Measurements from ENCODE around the gene CLEC4F.

The CLEC4F gene, protein sequence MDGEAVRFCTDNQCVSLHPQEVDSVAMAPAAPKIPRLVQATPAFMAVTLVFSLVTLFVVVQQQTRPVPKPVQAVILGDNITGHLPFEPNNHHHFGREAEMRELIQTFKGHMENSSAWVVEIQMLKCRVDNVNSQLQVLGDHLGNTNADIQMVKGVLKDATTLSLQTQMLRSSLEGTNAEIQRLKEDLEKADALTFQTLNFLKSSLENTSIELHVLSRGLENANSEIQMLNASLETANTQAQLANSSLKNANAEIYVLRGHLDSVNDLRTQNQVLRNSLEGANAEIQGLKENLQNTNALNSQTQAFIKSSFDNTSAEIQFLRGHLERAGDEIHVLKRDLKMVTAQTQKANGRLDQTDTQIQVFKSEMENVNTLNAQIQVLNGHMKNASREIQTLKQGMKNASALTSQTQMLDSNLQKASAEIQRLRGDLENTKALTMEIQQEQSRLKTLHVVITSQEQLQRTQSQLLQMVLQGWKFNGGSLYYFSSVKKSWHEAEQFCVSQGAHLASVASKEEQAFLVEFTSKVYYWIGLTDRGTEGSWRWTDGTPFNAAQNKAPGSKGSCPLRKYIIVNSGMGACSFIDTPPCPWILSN

DNA sequence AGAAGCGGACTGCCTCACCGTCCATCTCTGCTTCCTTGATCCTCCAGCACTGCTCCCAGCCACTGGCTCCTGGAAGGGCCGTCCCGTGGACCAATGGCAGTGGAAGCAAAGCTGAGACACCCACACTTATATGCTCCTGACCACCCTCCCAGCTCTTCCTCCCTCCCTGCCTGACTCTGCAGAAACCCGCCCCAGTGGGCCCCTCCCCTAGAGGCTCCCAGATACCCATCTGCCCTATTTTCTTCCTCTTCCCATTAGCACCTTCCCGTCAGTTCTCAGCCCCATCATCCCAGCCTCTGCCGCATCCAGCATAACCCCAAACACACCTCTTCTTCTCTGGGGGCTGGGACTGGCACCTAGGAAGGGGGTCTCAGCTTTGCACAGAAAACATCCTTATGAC lies at the start of gene CLEC4F:
TSS of gene CLEC4F (minus strand) at position 101 of the 400 bp plus-strand sequence. CDS start at position 25, 76 bp downstream.
- DNase-seq (ENCODE audit: low read depth) = no peak

DNA sequence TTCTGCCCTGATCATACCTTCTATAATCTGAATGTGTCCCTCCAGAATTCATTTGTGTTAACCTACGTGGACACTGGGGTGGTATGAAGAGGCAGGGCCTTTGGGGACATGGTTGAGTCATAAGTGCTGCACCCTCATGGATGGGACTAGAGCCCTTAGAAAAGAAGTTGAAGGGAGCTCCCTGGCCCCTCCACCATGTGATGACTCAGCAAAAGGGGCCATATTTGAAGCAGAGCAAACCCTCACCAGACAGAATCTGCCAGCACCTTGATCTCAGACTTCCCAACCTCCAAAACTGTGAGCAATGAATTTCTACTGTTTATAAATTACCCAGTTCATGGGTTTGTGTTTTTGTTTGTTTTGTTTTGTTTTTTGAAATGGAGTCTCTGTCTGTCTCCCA lies 48.6 kb upstream of the CLEC4F start:
- DNase-seq (ENCODE audit: low read depth) = no peak

GRCh38 chr2:70861777-70862625 lies 41.6 kb upstream of the CLEC4F start:
- DNase-seq (ENCODE audit: low read depth) = peak; percentile 42

- no peak for DNase-seq (ENCODE audit: low read depth)
These were observed 35.3 kb upstream of the CLEC4F start for GRCh38 chr2:70855667-70856066.

- no peak for DNase-seq (ENCODE audit: low read depth)
These were observed 34.0 kb upstream of the CLEC4F start for GRCh38 chr2:70854411-70854810.

GRCh38 chr2:70852824-70853223 lies 32.4 kb upstream of the CLEC4F start:
- DNase-seq (ENCODE audit: low read depth) = no peak

DNA sequence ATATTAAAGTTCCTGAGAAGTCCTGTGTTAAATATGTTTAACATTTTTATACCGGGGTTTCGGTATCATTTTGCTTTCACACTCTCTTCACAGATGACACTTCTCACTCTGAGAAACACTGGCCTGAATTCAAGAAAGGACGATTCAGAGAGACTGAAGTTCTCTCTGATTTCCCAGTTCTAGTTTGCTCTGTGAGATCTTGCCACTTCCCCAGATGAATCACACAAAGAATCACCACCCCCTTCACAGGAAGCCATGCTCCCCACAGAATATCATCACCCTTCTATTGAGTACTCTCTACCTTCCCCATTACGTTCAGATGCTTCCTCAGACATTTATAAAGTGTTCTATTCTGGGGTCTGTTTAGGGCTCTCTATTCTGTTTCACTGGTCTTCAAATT lies 31.3 kb upstream of the CLEC4F start:
- DNase-seq (ENCODE audit: low read depth) = no peak

DNA sequence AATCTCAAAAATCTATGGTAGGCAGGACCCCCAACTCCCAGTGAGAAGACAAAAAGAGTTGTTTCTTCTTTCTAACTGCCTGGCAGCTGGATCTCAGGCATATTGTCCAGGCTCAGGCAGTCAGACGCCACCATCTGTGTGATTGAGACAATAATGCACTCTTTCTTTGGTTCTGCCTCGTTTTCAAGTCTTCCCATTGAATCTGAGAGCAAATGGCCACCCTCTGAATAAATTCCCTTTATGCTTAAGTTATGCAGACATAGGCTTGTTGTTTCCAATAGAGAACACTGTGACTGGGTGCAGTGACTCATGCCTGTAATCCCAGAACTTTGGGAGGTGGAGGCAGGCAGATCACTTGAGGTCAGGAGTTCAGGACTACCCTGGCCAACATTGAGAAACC lies 30.5 kb upstream of the CLEC4F start:
- no peak for DNase-seq (ENCODE audit: low read depth)

DNA sequence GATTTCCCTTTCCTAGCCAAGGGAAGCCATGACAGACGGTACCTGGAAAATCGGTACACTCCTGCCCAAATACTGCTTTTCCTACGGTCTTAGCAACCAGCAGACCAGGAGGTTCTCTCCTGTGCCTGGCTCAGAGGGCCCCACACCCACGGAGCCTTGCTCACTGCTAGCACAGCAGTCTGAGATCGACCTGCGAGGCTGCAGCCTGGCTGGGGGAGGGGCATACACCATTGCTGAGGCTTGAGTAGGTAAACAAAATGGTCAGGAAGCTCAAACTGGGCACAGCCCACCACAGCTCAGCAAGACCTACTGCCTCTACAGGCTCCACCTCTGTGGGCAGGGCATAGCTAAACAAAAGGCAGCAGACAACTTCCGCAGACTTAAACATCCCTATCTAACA lies 22.0 kb upstream of the CLEC4F start:
- no peak for DNase-seq (ENCODE audit: low read depth)

DNA sequence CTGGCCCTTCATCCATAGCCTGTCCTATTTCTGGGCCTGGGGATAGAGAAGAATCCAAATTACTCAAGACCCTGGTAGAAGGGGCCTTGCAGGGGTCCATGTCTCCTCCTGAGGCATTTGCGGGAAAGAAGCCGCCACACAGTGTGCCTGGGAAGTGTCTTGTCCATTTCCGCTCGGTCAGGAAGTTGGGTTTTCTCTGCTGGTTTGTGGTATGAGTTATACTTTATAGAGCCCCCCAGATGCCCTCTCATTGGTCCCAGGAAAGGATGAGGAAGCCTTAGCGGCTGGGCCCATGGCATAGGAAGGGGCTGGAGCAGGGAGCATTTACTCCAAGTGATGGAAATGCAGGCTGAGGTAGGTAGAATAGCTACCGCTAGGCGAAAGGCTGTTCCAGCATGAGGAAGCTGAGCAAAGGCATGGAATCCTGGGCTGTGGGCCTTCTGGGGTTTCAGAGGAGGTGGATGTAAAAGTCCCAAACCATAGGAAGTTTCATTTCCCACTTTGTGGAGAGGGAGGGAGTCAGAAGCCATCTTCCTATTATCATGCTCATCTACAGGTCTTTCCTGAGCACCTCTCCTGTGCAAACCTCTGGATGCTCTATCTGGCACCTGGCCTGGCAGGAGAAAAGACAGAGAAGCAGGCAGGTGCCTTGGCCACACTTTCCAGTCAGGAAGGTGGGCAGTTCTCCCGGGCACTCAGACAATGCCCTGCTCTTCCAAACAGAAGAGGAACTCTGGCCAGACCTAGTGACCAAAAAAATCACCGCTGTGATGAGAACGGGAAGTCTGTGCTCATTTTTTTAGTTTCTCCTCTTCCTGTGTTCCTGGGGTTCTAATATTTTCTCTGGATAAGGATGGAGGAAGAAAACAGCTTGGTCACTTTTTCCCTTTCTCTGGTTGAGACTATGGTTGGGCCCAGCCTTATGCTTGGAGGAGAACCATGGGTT lies 17.9 kb upstream of the CLEC4F start:
- DNase-seq (ENCODE audit: low read depth) = no peak

DNA sequence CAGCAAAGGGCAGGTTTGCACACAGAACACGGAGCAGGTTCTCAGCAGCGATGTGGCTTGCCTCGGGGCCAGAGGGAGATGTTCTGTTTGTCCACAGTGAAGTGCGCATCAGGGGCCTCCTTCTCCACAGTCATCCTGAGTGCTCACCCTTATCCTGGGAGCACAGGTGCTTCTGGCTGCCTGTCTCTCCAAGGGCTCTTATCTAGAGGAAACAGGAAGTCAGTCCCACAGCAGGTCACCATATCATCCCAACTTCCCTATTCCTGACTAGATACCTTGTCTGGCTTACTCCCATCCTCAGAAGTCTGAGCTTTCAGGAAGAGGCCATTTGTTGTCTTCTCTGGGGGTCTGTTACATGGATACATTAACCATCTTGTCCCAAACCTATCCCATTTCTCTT lies 15.2 kb upstream of the CLEC4F start, which contains the start of gene CD207:
TSS of gene CD207 (minus strand) at position 174 of the 400 bp plus-strand sequence. CDS start at position 134, 40 bp downstream.
- DNase-seq (ENCODE audit: low read depth) = no peak

GRCh38 chr2:70834881-70835280 lies 14.5 kb upstream of the CLEC4F start:
- no peak for DNase-seq (ENCODE audit: low read depth)

DNA sequence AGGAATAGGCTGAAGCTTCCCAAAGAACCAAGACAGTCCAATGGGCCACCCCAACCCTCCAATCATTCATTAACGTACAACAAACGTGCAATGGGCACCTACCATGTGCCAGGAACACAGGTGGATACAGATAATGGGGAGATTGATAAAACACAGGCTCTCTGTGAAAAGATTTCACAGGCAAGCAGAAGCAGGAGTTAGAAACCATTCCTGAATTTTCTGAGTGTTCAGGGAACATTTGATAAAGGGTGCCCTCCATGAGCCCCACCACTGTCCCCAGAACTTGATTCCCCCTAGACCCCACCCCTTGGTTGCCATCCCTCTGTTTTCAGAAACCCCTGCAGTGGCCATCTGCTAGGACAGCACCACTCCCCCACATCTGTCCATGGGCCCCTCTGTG lies 13.7 kb upstream of the CLEC4F start:
- DNase-seq (ENCODE audit: low read depth) = no peak

DNA sequence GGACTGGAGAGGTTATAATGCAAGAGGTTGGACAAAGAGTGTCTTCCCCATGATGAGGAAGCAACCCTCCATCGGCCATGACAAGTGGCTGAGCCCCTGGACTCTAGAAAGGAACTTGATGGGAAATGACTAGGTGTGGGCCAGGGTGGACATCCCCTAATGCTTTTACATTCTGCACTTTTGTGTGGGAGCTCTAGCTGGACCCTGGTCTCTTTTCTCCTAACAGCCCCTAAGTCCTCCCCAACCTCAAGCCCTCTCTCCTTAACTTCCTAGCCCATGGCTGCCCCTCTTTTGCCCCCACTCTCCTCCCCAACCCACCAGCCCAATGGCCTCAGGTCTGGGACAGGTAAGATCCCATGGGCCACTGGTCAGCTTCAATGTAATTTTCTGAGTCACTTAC lies 12.8 kb upstream of the CLEC4F start:
- DNase-seq (ENCODE audit: low read depth) = no peak

- no peak for DNase-seq (ENCODE audit: low read depth)
These were observed 12.0 kb upstream of the CLEC4F start for GRCh38 chr2:70832386-70832785.

- no peak for DNase-seq (ENCODE audit: low read depth)
These were observed 11.5 kb upstream of the CLEC4F start for GRCh38 chr2:70831861-70832260.

DNA sequence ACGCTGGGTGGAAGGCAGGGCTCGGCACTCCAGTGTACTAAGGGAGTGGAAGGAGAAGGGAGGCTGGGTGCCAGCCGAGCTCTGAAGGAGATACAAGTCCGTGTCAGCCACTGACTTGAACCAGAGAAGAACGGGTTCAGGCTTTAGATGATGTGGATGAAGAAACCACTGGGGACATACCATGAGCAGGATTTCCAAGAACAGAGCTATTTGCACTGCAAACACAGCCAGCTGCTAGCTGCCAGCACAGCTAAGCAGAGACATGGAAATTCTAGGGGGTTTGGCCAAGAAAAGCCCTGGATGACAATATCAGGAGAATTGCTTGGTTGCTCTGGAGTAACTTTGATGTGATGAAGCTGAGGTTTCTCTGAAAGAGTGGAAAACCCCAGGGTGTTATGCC lies 10.0 kb upstream of the CLEC4F start:
- no peak for DNase-seq (ENCODE audit: low read depth)

- DNase-seq (ENCODE audit: low read depth) = no peak
These were observed 9.5 kb upstream of the CLEC4F start for GRCh38 chr2:70829916-70830315.

DNA sequence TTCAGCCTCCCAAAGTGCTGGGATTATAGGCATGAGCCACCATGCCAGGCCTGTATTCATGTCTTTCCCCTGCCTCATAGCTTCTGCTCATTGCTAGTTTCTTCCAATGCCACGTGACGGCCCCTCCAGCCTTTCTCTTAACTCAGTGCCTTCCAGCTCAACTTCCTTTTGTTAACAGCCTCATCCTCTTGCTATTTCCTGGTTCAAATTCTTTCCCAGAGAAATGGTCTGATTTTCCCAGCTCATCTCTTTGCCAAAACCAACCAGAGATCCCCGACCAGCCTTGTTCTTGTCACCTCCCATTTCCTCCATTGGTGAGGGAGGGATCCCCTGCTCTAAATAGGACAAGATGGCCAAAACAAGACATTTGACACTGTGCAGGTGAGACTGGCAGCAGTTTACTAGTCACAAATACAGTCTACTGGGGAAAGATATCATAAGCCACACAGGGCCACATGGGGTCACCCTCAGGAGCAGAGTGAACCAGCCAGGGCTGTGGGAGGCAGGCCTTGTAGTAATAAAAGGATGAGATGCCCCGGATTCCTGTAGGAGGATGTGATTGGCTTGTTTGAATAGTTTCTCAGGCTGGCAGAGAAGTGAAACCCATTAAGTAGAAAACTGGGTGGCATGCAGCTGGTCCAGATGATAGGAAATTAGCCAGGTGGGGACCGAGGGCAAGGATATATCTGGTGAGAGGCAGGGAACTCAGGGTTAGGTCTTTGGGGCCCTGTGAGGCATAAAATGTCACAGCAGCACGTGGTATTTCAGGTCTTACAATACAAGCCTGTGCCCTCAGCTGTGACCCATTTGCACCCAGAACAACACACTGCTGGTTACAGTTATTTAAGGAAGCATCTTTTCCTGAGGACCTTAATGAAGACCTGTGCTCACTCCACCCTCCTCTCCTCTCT lies 8.8 kb upstream of the CLEC4F start:
- DNase-seq (ENCODE audit: low read depth) = no peak

DNA sequence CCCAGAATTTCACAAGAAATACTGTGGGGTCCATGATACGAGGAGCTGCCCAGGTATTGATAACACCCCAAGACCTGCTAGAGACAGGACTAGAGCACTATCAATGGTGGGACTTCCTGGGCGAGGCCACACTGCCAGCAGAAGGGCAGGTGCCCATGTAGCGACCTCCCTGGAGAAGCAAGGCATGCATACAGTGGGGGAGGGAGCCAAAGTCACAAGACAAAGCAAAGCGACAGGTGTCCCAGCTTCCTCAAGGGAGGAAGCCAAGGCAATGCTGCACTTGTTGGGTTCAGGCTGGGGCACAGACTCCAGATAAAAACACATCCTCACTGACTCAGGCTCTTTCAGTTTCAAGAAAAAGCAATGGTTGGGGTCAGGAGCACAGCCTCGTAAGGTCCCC lies 7.7 kb upstream of the CLEC4F start:
- no peak for DNase-seq (ENCODE audit: low read depth)

DNA sequence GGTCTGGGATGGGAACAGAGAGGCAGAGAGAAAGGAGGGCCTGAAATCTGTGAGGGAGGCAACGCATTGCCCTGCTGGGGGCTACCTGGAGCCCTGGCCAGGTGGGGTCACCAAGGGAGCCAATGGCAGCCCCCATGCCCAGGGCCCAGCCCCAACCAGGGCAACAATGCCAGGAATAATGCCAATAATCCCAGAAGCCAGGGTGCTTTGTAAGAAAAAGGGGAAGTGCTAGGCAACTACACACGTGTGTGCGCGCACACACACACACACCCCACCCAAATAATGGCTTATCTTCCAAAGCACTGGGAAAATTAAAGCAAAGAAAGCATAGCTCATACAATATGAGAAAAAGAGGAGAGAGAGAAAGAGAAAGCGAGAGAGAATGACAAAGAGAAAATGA lies 7.0 kb upstream of the CLEC4F start:
- no peak for DNase-seq (ENCODE audit: low read depth)

Data from stimulated activated CD8-positive, alpha-beta memory T cell treated with anti-CD3 and anti-CD28 coated beads, Interleukin-7, amount 100 ng/mL, for 24 hours (primary cell).